Activated CD4-positive, alpha-beta T cell treated with anti-CD3 and anti-CD28 coated beads, Interleukin-2, amount 50 U/mL, for 48 hours (primary cell): Measurements from ENCODE around the gene ACTL8.
"Not testable (repeated sequence)": the region's sequence is repeated elsewhere in the genome, so short reads cannot be mapped to it uniquely, and the experiment has no call there.

ENCODE experiments used
- DNase-seq, 2 experiments: peaks; one replicate each; pipeline ENCODE4 v3.0.0-alpha.2; 2020

ACTL8 gene

GRCh38 chr1:17736625-17737024 is 18.5 kb upstream of the ACTL8 start:
- no peak for DNase-seq

GRCh38 chr1:17739050-17739449 is 16.1 kb upstream of the ACTL8 start:
- no peak for DNase-seq

- no peak for DNase-seq
These were observed 14.1 kb upstream of the ACTL8 start for GRCh38 chr1:17741052-17741451.

- DNase-seq = no peak
These were observed 12.6 kb upstream of the ACTL8 start for GRCh38 chr1:17742583-17742982.

- DNase-seq = no peak
These were observed 12.0 kb upstream of the ACTL8 start for GRCh38 chr1:17743008-17743647.

- no peak for DNase-seq
These were observed 11.2 kb upstream of the ACTL8 start for GRCh38 chr1:17743925-17744324.

GRCh38 chr1:17744666-17745478 is 10.3 kb upstream of the ACTL8 start:
- DNase-seq = no peak

- DNase-seq = no peak
These were observed 9.6 kb upstream of the ACTL8 start for GRCh38 chr1:17745479-17745955.

GRCh38 chr1:17746281-17746680 is 8.9 kb upstream of the ACTL8 start:
- DNase-seq = not testable (repeated sequence)

- DNase-seq = no peak
These were observed 8.2 kb upstream of the ACTL8 start for GRCh38 chr1:17746920-17747319.

- no peak for DNase-seq
These were observed 4.8 kb upstream of the ACTL8 start for GRCh38 chr1:17750333-17750732.

- DNase-seq = no peak
These were observed 2.8 kb upstream of the ACTL8 start for GRCh38 chr1:17752356-17752755.

- no peak for DNase-seq
These were observed 2.3 kb downstream of the ACTL8 start for GRCh38 chr1:17757426-17757825.

GRCh38 chr1:17759114-17759513 is 4.0 kb downstream of the ACTL8 start:
- peak; percentile 10 to 18 for DNase-seq

GRCh38 chr1:17762313-17762712 is 7.2 kb downstream of the ACTL8 start:
- DNase-seq = no peak

- no peak for DNase-seq
These were observed 8.3 kb downstream of the ACTL8 start for GRCh38 chr1:17763417-17763816.

- no peak for DNase-seq
These were observed 8.9 kb downstream of the ACTL8 start for GRCh38 chr1:17763995-17764394.

GRCh38 chr1:17764591-17764990 is 9.5 kb downstream of the ACTL8 start:
- DNase-seq = no peak

- no peak for DNase-seq
These were observed 10.6 kb downstream of the ACTL8 start for GRCh38 chr1:17765444-17766411.

- no peak for DNase-seq
These were observed 13.6 kb downstream of the ACTL8 start for GRCh38 chr1:17768651-17769241.

- DNase-seq = no peak
These were observed 15.8 kb downstream of the ACTL8 start for GRCh38 chr1:17770983-17771382.

- no peak for DNase-seq
These were observed 17.6 kb downstream of the ACTL8 start for GRCh38 chr1:17772615-17773212.
